Activated T-cell treated with anti-CD3 and anti-CD28 coated beads for 4 hours (primary cell): ENCODE results near the gene TES.

Experiments
- DNase-seq: peaks from one replicate; pipeline ENCODE4 v3.0.0-alpha.2; 2020

The TES gene

DNA sequence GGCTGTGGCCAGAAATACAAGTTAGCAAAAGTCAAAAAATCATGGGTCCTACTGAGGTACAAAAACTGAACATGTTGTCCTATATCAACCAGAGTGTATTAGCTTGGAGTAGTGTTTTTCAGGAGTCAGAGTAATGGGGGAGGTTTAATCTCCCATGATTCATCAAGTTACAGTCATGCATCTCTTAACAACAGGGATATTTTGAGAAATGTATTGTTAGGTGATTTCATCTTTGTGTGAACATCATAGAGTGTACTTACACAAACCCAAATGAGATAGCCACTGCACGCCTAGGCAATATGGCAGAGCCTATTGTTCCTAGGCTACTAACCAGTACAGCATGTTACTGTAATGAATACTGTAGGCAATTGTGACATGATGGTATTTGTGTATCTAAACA lies 14.9 kb upstream of the TES start:
- no peak for DNase-seq

DNA sequence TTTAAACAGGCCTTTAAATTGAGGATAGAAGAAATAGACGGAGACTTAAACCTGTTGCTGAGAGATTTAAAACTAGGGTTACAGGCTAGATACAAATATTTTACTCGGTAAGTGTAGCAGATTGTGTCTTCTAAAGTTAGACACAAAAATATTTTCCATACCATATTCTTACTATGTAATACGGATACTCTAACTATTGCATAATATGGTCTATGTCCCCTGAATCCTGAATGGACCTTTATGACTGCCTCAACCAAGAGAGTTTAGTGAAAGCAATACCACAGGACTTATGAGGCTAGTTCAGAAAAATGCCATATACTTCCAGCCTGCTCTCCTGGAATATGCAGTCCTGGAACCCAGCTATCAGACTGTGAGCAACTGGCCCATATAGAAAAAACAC lies 13.4 kb upstream of the TES start:
- DNase-seq = no peak

DNA sequence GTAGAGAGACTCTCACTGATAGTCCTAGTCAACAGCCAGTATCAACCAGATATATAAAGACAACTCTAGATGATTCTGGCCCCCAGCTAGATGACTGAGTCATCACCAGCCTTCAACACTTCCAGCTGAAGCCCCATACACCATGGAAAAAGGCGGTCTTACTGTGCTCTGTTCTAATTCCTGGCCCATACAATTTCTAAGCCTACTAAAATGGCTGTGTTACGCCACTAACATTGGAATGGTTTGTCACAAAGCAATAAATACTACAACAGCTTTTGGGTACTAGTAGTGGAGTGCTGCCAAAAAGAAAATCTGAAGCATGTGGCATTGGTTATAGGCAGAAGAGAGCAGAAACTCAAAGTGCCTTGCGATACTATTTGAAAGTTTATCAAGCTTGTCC lies 13.0 kb upstream of the TES start:
- DNase-seq = no peak

DNA sequence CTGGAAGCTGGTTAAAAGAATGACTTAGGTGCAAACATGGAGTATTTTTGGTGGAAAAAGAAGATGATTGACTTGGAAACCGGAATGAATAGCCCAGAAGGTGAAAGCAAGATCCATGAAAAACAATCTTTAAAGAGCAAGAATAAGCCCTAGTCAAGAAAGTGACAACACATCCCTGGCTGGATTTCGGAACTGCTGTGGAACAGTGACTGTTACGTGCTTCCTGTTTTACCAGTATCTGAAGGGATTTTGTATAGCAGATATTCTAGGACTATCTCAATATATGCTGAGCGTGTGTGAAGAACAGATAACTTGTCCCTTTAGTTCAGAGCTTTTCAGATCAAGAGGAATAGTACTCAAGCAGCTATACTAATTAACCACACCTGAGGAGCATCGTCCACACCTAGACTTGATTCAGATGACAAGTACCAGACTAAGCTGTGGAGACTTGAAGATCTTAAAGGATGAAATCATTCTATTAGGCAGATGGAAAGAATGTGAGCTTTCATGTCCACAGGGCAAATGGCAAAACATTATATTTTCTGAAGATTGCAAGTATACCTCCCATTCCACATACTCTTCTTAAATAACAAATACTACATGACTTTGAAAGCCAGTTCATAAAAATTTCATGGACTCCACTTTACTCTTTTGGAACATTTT lies 11.5 kb upstream of the TES start:
- no peak for DNase-seq

DNA sequence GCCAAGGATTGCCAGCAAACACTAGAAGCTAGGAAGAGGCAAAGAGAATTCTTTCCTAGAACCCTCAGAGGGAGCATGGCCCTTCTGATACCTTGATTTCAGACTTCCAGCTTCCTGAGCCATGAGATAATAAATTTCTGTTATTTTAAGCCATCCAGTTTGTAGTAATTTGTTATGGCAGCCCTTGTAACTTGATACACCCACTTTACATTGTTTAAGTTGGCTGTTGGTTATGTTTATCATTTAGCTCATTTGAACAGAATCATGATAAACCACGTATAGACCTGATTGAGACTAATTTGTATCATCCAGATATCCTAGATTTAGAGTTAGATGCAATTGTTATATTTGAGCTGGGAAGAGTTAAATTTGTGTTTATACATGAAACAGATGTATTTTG lies 9.4 kb upstream of the TES start:
- DNase-seq = no peak

DNA sequence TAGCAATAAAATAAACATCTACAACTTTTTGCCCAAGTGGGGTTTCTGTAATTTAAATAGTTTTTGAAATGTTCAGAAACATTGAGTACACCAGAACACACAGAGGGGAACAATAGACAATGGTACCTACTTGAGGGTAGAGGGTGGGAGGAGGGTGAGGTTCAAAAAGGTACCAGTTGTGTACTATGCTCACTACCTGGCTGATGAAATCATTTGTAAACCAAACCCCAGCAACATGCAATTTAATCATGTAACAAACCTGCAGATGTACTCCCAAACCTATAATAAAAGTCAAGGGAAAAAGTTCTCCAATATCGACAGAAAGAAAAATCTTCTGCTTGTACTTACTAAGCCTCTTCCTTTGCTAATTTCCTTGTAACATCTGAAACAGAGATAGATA lies 4.2 kb upstream of the TES start:
- DNase-seq = no peak

DNA sequence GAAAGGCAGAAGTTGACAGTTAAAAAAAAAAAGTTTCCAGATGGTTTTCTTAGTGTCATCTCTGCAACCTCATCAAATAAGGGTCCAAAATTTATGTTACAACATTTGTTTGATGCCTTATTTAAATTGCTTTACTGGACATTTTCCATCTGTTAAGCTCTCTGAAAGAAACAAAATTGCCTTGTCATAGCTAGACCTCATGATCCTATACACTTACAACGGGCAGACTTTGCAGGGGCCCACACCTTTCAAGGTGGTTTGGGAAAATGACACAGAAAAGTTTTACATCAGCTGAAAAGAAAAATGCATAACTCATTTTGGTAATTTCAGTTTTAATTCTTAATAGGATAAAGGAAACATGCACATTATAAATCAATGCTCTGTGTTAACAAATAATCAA lies 1.4 kb upstream of the TES start:
- no peak for DNase-seq

DNA sequence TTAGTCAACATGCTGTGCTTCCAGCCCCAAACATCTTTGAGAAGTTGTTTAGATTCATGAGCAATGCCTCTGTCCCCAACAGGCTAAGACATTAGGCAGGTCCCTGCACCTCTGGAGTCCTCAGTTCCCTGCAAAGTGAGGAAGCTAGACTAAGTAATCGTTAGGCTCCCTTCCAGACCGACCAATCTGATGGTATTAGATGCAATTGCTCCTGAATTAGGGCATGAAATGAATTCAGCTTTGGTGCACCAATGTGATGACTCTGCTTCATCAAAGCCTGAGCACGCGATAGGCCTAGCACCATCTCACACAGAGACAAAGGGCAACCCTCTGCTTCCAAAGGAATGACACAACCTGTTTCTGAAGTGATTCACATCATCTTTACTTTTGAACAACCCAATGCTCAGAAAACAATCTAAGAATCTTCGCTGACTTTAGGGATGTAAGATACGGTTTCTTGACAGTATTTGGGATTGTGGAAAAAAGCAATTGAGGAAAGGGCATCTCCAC lies 723 bp upstream of the TES start:
- DNase-seq = no peak

DNA sequence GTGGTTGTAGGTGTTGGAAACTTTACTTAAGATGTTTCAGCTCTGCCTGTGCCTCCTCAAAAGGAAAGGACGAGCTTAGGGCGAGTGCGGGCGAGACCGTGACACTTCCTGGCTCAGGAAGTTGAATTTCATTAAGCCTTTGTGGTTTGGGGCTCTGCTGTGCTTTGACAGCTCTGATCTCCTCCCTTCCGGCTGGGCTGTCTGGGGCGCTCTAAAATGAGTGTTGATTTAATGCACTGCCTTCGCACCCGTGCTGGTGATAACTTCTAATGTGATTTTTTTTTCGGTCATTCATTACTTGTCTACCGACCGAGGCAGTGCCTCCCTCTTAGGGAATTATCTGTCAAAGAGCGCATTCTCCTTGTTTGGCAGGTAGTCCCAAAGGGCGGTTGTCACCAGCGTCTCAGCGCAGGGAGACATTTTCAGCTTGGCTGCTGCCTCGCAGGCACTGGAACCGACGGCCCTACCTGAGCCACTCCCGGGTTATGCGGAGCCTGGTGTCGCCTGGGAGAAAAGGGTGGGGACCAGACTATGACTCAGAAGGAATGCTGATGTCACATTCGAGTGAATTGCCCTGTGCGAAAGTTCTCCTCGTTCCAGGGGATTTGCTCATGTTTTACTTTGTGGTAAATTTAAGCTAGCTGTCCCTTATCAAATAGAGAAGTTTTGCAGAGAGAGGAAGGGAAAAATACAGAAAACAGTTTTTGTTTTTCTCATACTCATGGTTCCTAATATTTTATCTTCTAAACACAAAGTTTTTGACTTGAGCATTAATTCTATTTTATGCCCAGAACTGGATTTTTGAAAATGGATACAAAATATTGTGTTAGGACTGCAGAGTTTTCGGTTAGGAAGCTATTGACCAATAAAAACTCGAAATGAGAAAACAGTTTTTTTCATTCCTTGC lies 920 bp downstream of the TES start:
- DNase-seq = peak; percentile 59

DNA sequence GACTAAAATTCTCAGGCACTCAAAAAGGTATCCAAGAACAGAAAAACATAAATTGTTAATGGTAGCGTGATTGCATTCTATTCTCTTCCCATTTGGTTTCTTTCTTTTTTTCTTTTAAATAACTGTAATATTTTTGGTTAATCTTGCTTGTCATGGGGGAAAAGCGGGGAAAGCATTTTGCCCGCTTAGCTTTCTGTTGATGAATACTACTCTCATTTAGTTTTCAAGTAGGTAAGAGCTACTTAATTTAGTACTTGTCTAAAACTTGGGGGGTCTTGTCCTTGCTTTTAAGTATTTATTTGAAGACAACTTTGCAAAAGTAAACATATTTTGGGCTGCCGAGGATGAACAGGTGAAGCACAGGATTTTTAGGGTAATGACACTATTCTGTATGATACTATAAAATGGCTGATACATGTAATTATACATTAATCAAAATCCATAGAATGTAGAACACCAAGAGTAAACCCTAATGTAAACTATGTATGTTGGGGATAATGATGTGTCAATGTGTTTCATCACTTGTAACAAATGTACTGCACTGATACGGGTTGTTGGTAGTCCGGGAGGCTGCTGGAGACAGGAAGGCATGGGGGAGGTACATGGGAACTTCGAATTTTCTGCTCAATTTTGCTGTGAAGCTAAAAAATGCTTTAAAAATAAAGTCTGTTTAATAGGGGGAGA lies 1.7 kb downstream of the TES start:
- no peak for DNase-seq

DNA sequence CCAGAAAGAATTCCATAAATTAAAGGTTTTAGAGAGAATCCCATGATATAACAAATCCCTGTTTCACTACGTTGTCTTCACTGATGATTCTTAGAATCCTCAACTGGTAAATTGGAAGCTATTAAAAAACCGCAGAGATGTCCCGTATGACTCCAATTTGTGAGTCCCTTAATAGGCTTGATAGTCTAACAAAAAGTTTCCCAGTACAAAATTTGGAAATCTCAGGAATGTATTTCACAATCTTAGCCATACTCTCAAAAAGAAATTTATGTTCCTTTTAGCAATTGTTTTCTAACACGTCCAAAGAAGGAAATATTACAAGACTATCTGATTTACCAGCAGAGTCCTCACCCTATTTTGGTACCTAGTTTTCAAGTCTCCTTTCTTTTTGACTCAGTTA lies 2.5 kb downstream of the TES start:
- DNase-seq = no peak

DNA sequence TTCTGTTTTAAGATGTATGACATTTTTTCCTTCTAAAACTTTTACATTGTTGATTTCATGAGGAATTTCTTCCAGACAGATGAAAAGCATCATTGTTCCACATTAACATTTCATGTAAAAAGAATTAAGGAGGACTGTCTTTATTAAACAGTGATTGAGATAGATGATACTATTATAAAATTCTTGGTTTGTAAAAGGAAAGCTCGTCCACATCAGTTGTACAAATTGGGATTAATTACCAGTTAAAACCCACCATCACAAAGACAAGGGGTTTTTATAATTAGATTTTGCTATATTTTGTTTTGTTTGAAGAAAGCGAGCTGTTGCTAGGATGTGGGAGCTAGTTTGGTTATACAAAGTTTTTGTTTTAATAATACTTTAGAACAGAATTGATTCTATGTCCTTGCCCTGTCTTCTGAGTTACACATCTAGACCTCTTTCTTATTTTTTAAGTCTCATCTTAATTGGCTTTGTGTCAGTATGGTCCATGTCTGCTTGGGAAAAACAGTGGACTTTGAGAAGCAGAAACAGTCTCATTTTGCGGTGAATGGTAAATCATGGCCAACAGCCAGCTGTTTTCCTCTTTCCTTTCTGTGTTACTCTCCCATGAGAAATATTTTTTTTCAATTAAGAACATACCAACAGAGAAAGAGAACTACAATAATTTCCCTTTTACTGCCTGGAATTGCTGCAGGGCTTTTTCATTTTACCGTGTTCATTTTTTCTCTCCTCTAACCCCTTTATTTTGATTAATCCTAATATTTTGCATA lies 3.2 kb downstream of the TES start:
- DNase-seq = no peak

DNA sequence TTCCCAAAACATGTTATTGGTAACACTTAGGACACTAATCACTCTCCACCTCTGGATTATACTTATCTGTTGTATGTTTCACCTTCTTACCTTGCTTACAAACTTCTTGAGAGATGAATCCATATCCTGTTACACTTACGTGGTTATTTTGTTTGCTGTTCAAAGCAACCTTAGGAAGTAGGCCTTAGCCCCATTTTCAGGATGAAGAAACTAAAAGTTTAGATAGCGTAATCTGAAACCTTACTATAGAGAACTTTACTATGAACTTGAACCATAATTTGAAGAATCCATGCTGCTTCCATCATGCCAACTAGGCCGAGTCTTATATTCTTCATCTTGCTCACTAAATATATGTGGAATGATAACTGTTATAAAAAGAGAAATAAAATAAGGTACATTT lies 4.6 kb downstream of the TES start:
- no peak for DNase-seq

DNA sequence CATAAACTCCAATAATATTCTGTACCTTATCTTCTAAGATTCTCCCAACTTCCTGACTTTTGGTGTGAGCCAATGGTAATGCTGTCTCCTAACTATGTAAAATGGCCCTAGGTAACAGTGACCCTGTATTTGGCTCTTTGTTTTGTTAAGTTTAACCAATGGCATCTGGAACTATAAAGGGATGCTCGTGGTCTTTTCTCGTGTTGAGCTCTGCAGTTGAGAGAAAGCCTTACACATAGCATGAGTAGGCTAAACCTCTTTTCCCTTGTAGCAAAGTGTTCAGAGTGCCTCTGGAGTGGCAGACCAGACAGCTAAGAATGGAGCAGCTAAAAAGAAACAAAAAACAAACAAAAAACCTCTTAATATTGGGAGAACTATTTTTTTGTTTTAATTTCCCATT lies 5.2 kb downstream of the TES start:
- no peak for DNase-seq

DNA sequence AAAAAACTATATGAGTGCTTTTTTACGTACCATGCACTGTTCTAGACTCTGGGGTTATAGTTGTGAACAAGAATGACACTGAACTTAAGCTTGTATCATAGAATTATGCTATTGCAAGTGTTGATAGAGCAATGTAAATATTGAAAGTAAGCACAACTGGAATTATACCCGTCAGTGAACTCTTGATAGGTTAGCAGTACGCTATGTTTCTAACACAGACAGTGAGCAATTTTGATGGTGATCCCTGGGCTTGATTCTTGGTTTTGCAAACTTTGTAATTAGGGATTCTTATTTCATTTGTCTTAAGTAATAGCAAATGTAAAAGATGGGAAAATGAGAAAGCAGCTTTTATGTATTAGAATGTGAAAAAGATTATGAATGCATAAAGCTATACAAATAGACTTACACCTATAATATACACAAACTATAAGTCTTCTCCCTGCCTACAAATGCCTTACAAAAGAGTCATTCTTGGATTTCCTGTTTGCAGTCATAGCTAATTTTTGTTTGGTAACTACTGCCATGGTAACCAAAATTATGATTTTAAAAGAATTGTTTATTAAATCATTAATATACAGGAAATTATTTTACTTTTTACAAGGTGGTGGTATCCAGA lies 6.7 kb downstream of the TES start:
- no peak for DNase-seq

DNA sequence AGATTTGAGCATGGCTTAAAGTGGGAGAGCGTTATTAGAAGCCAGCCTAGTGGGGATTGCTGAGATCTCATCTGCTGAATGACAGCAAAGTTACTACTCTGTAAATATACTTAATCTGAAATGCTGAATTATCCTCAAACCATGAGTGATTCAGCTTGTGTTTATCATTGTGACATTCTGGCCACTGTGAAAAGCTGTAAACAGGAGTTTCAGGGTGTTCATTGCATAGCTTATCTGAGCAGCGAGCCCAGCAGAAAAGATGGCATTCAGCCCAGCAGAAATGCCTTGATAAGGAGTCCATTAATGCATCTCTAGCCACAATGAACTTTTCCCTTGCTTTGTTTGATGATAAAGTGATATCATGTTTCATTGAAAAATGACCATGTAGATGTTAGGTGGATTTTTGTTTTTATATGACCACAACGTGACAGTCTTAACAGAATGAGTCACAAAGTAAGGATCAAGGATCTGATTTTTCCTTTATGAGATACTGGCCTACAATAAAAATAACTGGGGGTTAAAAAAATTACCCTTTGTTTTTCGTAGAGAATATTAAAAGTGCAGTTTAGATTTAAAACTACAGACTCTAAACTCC lies 7.8 kb downstream of the TES start:
- DNase-seq = no peak

DNA sequence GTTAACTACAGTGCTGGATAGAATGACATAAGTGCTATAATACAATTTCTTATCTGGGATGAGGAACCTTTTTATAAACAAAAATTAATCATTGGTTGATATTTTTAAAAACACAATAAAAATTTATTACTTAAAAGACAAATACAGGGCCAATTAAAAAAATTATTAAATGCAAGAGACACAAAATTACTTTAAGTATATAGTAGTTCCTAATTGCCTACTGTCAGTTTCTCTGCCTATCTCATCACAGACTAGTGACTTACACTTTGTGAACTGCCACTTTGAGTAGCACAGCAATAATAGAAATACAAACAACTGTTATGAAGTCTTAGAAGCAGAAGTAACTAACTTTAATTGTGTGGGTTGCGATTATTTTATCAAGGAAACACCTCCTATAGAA lies 8.4 kb downstream of the TES start:
- DNase-seq = no peak

DNA sequence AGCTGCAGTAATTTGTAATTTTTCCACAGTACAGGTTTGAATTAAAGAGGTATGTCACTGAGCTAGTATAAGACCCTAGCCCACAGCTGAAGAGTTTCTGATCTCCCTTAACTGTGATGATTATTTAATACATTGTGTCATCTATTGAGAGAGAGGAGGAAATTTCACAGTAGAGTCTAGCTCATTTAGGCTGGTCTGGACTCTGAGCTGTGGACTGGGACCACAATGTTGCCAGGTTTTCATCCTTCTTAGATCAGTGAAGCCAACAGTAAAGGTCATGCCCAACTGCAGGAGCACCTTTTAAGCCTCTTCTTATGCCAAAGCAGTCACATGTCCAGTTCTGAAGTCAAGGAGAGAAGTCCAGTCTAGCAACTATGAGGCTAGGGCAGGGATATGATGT lies 8.9 kb downstream of the TES start:
- no peak for DNase-seq

DNA sequence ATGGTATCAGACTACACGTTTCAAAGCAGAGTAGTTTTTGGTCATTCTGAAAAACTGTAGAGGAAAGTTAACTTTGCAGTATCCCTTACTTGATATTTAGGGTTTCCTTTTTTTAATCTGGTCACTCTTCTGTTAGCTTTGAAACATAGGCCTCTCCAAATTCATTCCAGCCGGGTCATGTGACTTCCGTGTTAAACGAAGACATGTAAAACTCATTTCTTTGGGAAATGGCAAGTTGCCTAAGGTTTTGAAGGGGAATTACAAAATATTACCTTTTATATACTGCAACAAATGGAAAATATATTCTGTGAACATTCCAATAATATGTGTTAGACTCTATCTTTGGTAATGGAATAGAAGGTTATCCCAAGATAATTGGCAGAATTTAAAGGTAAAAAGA lies 9.5 kb downstream of the TES start:
- DNase-seq = no peak

DNA sequence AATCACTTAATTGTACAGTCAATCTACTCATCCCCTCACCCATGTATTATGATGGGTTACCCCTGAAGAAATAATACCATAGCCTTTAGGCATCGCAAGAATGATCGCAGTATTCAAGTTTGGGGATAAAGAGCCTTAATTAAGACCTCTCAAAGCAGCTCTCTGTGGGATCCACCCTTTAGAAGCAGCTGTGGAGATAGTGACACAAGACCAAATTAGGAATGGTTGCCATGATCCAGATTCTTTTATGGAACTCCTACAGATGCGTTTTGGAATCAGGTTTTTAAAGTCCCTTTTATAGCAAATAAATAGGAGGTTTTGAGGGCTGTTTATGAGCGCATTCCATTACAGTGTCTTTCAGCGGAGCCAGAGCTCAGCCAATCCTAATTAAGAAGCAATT lies 12.2 kb downstream of the TES start:
- no peak for DNase-seq

DNA sequence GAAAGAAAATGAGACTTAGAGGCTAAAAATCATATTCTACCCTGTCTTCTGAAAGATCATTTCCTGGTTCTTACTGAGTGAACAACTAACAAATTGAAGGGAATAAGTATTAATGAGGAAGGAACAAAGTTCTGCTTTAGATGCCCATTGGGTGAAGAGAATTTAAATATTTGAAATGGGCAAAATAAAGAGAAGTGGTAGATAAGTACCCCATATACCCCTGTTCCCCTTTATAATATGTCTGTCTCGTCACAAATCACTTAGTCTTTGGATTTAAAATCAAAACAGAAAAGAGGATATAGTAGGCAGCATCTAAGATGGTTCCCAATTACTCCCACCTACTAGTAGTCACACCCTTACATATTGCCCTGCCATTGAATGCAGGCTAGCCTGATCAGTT lies 13.2 kb downstream of the TES start:
- DNase-seq = no peak

DNA sequence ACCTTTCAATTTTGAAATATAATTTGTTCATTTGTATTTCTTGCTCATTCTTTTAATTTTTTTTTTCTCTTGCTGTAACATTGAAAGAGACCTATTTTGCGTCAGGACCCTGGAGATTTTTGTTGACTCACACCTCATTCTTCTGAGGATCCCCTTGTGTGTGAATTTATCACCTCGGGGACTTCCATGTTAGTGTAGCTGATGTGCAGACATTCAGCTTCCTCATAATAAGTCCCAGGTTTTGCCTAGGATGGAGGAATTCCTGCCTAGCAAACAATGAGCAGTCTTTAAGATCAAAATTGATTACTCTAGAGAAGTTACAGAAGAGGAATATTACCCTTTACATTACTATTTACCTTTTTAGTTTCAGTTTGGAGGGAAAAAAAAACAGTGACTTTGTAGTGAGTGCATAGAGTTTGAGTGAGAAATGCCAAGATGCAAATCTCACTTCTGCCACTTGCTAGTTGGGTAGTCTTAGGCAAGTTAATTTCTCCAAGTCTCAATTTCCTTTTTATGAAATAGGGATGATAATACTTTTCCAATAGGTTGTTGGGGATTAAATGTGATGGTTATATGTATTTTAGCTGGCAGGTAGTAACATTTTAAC lies 14.3 kb downstream of the TES start:
- no peak for DNase-seq
